Subcutaneous adipose tissue (tissue), 4 donors: ENCODE measurements around the gene CD47. TPM values are rescaled to one million over a fixed set of nuclear protein-coding genes. Genes with fewer than 3 reads are reported as not detected.

Source experiments
- total RNA-seq, 4 donors: library from RNA; depleted of rRNA; stranded (reverse); fragments of >200 nt; gene quantifications; one replicate each; pipeline ENCODE4 v1.1.0, GENCODE V29; 2016
- TF ChIP-seq, protein P1 (sequence below): fragments of 450-650 bp; IDR thresholded peaks from one replicate; pipeline ENCODE4 v1.5.1; 2016; ENCODE audit warnings: low read depth, mild to moderate bottlenecking, control low read depth, antibody characterized with exemption, moderate library complexity

The CD47 gene
- total RNA-seq, 4 donors from 2014 or later: 26.9 to 70.5 (median 53.0) TPM

DNA sequence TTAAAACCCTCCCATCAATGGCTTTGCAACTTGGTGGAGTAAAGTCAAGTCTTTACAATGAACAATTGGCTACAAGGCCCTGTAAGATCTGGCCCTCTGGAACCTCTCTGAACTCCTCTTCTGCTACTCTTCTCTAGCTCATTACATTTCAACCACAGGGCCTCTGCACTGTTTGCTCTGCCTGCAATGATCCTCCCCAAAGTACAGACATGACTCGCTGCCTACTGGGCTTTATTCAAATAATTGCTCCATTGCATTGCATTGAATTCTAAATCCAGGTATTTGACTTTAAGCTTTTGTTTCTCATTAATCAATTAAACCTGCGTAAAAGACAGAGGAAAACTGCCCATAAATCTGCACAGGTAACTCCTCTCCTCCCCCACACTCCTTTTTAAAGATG lies 96.7 kb downstream of the CD47 start:
- TF ChIP-seq, protein P1, sequence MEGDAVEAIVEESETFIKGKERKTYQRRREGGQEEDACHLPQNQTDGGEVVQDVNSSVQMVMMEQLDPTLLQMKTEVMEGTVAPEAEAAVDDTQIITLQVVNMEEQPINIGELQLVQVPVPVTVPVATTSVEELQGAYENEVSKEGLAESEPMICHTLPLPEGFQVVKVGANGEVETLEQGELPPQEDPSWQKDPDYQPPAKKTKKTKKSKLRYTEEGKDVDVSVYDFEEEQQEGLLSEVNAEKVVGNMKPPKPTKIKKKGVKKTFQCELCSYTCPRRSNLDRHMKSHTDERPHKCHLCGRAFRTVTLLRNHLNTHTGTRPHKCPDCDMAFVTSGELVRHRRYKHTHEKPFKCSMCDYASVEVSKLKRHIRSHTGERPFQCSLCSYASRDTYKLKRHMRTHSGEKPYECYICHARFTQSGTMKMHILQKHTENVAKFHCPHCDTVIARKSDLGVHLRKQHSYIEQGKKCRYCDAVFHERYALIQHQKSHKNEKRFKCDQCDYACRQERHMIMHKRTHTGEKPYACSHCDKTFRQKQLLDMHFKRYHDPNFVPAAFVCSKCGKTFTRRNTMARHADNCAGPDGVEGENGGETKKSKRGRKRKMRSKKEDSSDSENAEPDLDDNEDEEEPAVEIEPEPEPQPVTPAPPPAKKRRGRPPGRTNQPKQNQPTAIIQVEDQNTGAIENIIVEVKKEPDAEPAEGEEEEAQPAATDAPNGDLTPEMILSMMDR: no peak

DNA sequence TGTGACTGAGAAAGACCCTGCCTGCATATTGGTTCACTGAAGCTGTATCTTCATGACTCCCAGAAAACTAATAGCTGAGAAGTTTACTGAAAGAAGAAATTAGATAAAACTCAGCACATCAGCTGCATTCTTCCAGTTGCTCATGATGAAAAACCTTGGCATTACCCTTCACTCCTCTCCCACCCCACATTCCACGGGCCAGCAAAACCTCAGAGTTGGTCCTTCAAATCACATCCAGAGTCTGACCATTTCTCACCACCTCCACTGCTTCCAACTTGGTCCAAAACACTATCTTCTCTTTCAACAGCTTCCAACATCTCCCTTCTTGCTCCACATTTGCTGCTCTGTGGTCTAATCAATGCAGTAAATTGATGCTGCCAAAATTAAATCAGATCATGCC lies 97.1 kb downstream of the CD47 start:
- TF ChIP-seq, protein P1: no peak

Other genes with a start within 250 kb of the CD47 start
- gene IFT57, start 131.4 kb upstream of the CD47 start, total RNA-seq: 10 to 100 TPM; 24.3 to 53.3 (median 34.4) TPM
- gene HHLA2, start 205.5 kb upstream of the CD47 start, total RNA-seq: not detected